ENCODE measurements around the gene IGFN1. TPM values are rescaled to one million over a fixed set of nuclear protein-coding genes. Genes with fewer than 3 reads are reported as not detected.

The IGFN1 gene
- polyA plus RNA-seq, 3 donors from 2014 or later = not detected

DNA sequence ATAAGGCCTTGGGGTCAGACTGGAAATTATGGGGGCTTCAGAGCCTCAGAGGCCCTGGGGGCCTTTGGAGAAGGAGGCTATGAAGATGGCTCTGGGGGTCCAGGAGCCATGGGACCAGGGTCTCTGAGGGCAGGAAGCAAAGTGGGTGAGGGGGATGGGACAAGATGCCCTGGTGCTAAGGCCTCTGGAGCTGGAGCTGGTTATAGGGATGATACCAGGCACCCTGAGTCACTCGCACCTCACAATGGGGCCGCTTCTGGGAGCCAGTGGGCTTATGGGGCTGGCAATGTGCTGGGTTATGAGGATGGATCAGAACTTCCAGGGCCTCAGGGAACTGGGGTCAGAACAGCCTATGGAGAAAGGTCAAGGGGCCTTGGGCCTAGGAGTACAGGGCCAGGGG is 17.6 kb downstream of the IGFN1 start:
- DNase-seq = no peak
- H3K36me3 Mint-ChIP-seq = no peaks in the 10 kb centered on the region
- no peaks in the 10 kb centered on the region for H3K9me3 Mint-ChIP-seq
- H3K27me3 Mint-ChIP-seq (ENCODE audit: low read depth in 3 of 3) = peaks cover 2 to 12% (median 5%) of the 10 kb centered on the region in 3 donors
- no peak overlapping the region for H3K27ac Mint-ChIP-seq
- H3K4me3 Mint-ChIP-seq = no peak overlapping the region
- H3K4me1 Mint-ChIP-seq = no peaks in the 10 kb centered on the region

DNA sequence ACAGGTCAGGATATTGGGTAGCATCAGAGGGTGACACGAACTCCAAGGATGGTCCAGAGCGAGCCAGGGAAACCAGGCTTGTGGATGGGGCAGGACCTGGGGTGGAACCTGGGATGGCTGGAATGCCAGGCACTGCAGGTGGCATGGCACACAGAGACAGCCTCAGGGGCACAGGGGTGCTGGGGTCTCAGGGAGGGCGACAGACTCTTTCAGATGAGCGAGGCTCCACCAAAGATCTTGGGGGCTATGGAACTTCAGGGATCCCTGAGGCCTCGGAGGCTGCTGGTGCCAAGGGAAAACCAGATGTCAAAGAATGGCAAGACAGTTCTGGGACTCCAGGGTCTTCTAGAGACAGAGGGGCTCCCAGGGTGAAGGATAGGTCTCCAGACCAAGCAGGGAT is 21.4 kb downstream of the IGFN1 start:
- no peaks in the 10 kb centered on the region for H3K9me3 Mint-ChIP-seq
- H3K27ac Mint-ChIP-seq = no peak overlapping the region
- H3K27me3 Mint-ChIP-seq (ENCODE audit: low read depth in 3 of 3) = peaks cover 4 to 9% (median 8%) of the 10 kb centered on the region in 3 donors
- no peak for DNase-seq
- no peaks in the 10 kb centered on the region for H3K36me3 Mint-ChIP-seq
- no peak overlapping the region for H3K4me3 Mint-ChIP-seq
- no peaks in the 10 kb centered on the region for H3K4me1 Mint-ChIP-seq

DNA sequence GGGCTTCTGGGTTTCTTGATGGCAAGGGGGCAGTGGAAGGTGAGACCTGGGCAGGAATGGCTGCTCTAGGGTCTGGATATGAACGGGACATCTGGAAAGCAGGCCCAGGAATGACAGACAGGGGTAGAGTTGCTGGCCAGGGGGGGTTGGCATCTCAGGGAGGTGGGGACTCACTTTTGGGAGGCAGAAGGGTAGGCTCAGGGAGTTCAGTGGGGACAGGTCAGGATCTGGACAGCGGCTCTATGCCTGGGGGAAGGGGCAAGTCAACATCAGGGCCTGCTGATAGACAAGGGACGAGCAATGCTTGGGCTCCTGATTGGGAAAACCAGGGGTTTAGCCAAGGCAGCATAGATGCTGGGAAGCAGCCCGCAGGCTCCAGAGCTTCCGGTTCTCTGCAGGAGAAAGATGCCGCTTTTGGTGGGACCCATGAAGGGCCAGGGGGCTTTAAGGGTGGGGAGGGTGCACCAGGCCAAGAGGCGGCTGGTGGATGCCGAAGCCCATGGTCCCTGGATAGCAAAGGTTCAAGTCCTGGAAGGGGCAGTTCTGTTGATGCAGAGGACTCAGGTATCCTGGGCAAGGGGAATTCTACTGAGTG is 21.9 kb downstream of the IGFN1 start:
- Mint-ChIP-seq H3K27ac (no peak overlapping the region), H3K27me3 (ENCODE audit: low read depth in 3 of 3) (peaks cover 4 to 9% (median 8%) of the 10 kb centered on the region in 3 donors), H3K9me3 (no peaks in the 10 kb centered on the region), H3K36me3 (no peaks in the 10 kb centered on the region), H3K4me1 (no peaks in the 10 kb centered on the region), H3K4me3 (no peak overlapping the region)
- DNase-seq = no peak

DNA sequence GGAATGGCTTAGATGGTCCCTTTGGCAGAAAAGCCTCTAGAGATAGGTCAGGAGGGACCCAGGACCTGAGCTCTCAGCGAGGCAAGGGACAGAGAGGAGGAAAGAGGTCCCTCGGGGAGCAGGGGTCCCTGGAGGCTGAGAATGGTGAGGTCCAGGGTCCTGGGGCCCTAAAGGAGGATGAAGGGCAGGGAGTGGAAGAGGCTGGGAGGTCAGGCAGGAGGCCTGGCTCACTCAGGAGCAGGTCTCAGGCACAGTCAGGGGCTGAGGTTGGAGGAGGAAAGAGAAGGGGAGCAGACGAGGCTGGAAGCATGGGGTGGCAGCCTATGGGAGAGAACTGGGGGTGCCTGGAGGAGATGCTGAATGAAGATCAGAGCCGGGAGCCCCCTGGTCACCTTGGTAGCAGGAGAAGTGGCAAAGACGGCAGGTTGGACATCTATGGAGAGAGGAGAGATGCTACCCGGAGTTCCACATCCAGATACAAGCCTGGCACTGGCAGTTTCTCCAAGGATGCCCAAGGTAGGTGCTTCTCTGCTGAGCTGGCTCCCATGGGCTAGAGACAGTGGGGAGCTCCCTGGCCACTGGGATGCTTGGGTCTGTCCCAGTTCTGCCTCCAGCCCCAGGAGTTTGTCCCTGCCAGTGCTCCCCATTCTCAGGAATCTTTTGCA is 22.6 kb downstream of the IGFN1 start:
- no peaks in the 10 kb centered on the region for H3K9me3 Mint-ChIP-seq
- H3K27me3 Mint-ChIP-seq (ENCODE audit: low read depth in 3 of 3) = peaks cover 4 to 11% (median 4%) of the 10 kb centered on the region in 3 donors
- no peaks in the 10 kb centered on the region for H3K36me3 Mint-ChIP-seq
- H3K27ac Mint-ChIP-seq = no peak overlapping the region
- DNase-seq = no peak
- H3K4me1 Mint-ChIP-seq = no peaks in the 10 kb centered on the region
- H3K4me3 Mint-ChIP-seq = no peak overlapping the region

DNA sequence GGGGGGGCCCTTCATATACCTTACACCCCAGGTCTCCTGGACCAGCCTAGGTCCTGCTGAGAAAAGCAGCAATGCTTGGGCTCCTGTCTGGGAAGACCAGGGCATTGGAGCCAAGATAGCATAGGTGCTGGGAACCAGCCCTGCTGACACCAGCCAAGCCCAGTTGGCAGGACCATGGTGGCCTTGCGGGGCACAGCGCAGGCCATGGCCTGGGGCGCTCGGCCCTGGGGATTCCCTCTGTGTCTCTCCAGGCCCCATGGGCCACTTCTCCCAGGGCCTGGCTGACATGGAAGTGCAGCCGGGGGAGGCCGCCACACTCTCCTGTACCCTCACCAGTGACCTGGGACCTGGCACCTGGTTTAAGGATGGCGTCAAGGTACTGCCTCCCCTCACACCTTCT is 23.3 kb downstream of the IGFN1 start:
- no peaks in the 10 kb centered on the region for H3K36me3 Mint-ChIP-seq
- no peak overlapping the region for H3K27ac Mint-ChIP-seq
- H3K27me3 Mint-ChIP-seq (ENCODE audit: low read depth in 3 of 3) = peaks cover 4 to 11% (median 4%) of the 10 kb centered on the region in 3 donors
- no peak overlapping the region for H3K4me3 Mint-ChIP-seq
- DNase-seq = no peak
- H3K9me3 Mint-ChIP-seq = no peaks in the 10 kb centered on the region
- no peaks in the 10 kb centered on the region for H3K4me1 Mint-ChIP-seq

DNA sequence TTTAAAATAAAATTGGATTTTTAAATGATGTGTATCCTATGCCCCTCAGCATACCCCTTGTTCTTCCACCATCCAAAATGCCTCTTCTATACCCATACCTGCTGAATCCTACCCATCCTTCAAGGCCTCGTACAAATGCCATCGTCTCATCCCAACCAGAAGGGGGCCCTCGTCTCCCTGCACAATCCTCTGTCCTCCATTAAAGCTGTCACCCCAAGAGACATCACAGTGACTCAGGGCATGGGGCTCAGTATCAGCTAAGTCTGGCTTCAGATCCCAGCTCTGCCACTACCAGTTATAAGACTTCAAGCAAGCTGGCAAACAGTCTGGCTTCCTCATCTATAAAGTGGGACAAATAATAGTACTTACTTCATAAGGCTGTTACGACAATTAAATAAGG is 23.8 kb downstream of the IGFN1 start:
- peaks cover 4 to 11% (median 4%) of the 10 kb centered on the region in 3 donors for H3K27me3 Mint-ChIP-seq (ENCODE audit: low read depth in 3 of 3)
- no peak for DNase-seq
- H3K27ac Mint-ChIP-seq = no peak overlapping the region
- H3K9me3 Mint-ChIP-seq = no peaks in the 10 kb centered on the region
- no peak overlapping the region for H3K4me3 Mint-ChIP-seq
- H3K36me3 Mint-ChIP-seq = no peaks in the 10 kb centered on the region
- H3K4me1 Mint-ChIP-seq = no peaks in the 10 kb centered on the region

DNA sequence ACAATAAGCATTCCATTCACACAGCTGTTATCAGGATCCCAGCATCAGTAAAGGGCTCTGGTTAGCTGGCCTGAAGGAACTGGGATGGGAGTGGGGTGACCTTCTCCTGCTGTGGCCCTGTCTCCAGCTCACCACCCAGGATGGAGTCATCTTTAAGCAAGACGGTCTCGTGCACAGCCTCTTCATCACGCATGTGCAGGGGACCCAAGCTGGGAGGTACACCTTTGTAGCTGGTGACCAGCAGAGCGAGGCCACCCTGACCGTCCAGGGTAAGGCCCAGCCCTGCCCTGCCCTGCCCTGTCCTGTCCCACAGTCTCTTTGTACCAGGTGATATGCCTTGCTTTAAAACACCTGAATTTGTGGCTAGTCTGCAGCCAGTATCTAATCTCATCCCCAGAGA is 24.3 kb downstream of the IGFN1 start:
- Mint-ChIP-seq H3K9me3 (no peaks in the 10 kb centered on the region), H3K4me1 (no peaks in the 10 kb centered on the region), H3K27me3 (ENCODE audit: low read depth in 3 of 3) (peaks cover 4 to 11% (median 4%) of the 10 kb centered on the region in 3 donors), H3K27ac (no peak overlapping the region), H3K36me3 (no peaks in the 10 kb centered on the region), H3K4me3 (no peak overlapping the region)
- no peak for DNase-seq

DNA sequence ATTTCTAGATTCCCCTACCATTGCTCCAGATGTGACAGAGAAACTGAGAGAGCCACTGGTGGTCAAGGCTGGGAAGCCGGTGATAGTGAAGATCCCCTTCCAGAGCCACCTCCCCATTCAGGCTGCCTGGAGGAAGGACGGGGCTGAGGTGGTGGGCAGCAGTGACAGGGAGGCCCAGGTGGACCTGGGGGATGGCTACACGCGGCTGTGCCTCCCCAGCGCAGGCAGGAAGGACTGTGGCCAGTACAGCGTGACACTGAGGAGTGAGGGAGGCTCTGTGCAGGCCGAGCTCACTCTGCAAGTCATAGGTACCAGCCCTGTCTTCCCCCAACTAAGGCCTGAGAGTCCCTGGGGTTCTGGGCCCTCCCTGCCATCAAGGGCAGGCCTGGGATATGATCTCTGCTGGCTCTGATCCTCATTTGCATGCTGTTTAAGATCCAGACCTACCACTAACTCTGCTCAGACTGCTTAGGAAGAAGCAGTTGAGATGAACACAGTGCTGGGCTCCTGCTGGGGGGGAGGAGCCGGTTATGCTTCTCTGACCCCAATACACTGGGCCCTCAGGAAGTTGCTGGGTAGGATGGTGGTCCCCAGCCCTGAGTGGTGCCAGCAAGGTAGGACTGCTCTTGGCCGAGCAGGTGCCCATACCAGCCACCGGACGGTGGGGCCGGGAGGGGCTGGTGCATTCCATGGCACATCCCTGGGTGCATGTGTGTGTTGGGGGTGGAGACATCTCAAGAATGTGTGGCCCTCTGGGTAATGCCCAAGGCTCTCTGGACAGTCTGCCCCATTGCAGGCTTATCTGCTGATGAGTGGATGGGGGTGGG is 25.1 kb downstream of the IGFN1 start:
- no peaks in the 10 kb centered on the region for H3K36me3 Mint-ChIP-seq
- peaks cover 4 to 11% (median 4%) of the 10 kb centered on the region in 3 donors for H3K27me3 Mint-ChIP-seq (ENCODE audit: low read depth in 3 of 3)
- DNase-seq = no peak
- H3K27ac Mint-ChIP-seq = no peak overlapping the region
- no peaks in the 10 kb centered on the region for H3K9me3 Mint-ChIP-seq
- no peak overlapping the region for H3K4me3 Mint-ChIP-seq
- no peaks in the 10 kb centered on the region for H3K4me1 Mint-ChIP-seq

DNA sequence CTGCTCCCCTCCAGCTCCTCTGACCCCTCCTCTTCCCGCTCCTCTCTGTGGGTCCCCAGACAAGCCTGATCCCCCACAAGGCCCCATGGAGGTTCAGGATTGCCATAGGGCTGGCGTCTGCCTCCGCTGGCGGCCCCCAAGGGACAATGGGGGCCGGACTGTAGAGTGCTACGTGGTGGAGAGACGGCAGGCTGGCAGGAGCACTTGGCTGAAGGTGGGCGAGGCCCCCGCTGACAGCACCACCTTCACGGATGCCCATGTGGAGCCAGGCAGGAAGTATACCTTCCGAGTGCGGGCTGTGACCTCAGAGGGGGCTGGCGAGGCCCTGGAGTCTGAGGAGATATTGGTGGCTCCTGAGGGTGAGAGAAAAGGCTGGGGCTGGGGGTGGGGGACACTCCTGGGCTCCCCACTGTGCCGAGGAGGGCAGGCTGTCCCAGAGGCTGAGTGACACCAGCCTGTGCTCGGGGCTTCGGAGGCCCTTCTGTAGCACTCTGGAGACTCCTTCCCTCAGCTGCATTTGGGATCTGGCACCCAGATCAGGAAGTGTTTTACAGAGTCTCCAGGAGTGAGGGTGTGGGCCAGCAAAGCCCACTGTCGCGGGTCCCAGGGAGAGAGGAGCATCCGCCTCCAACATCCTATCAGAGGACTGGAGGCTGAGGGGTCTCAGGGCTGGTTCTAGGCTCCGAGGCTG is 25.9 kb downstream of the IGFN1 start:
- Mint-ChIP-seq H3K27me3 (ENCODE audit: low read depth in 3 of 3) (peaks cover 2 to 11% (median 2%) of the 10 kb centered on the region in 3 donors), H3K27ac (no peak overlapping the region), H3K4me3 (no peak overlapping the region), H3K36me3 (no peaks in the 10 kb centered on the region), H3K9me3 (no peaks in the 10 kb centered on the region), H3K4me1 (no peaks in the 10 kb centered on the region)
- DNase-seq = no peak

DNA sequence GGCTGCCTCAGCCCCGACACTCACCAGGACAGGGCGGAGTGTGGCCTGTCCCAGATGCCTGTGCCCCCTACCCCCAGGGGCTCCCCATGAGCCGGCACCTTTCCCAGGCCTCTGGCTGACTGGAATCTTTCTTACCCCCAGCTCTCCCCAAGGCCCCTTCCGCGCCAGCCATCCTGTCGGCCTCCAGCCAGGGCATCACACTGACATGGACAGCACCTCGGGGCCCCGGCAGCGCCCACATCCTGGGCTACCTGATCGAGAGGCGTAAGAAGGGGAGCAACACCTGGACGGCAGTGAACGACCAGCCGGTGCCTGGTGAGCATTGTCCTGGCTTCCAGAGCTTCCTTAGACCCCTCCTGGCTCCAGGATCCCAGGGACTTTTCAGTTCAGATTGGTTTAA is 26.5 kb downstream of the IGFN1 start:
- DNase-seq = no peak
- Mint-ChIP-seq H3K4me3 (no peak overlapping the region), H3K36me3 (no peaks in the 10 kb centered on the region), H3K27me3 (ENCODE audit: low read depth in 3 of 3) (peaks cover 2 to 7% (median 2%) of the 10 kb centered on the region in 3 donors), H3K4me1 (no peaks in the 10 kb centered on the region), H3K9me3 (no peaks in the 10 kb centered on the region), H3K27ac (no peak overlapping the region)

DNA sequence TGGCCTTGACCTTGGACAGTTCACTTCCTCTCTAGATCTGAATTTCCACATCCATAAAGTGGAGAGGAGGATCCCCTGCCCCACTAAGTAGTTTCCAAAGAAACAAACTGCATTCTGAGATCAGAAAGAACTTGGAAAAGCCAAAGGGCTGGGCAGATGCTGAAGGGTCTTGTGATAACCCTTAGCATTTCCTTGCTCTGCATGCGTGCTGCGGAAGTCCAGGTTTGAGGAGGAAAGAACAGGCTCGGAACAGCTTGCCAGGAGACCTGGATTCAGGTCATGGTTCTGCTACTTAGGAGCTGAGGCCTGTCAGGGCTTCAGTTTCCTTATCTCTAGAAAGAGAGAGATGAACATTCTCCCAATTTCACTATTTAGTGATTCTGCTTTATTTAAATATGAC is 27.2 kb downstream of the IGFN1 start:
- Mint-ChIP-seq H3K4me1 (no peaks in the 10 kb centered on the region), H3K4me3 (no peak overlapping the region), H3K9me3 (no peaks in the 10 kb centered on the region), H3K36me3 (no peaks in the 10 kb centered on the region), H3K27ac (no peak overlapping the region), H3K27me3 (ENCODE audit: low read depth in 3 of 3) (peaks cover 2 to 6% (median 2%) of the 10 kb centered on the region in 3 donors)
- no peak for DNase-seq

DNA sequence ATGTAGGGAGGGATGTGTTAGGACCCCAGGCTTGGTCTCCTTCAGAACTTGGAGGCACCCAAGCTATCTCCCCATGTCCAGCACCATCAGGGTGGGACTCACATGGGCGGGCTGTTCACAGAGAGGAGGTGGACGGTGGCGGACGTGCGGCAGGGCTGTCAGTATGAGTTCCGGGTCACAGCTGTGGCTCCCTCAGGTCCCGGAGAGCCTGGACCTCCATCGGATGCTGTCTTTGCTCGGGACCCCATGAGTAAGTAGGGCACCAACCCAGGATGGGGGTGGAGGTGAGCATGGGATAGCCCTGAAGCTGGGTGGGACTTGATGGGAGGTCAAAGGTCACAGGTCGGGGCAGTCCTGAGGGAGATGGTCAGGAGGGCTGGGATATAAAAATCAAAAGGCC is 27.8 kb downstream of the IGFN1 start:
- H3K27ac Mint-ChIP-seq = no peak overlapping the region
- DNase-seq = no peak
- no peak overlapping the region for H3K4me3 Mint-ChIP-seq
- H3K9me3 Mint-ChIP-seq = no peaks in the 10 kb centered on the region
- no peaks in the 10 kb centered on the region for H3K36me3 Mint-ChIP-seq
- H3K4me1 Mint-ChIP-seq = no peaks in the 10 kb centered on the region
- H3K27me3 Mint-ChIP-seq (ENCODE audit: low read depth in 3 of 3) = peaks cover 0 to 6% (median 2%) of the 10 kb centered on the region in 3 donors

DNA sequence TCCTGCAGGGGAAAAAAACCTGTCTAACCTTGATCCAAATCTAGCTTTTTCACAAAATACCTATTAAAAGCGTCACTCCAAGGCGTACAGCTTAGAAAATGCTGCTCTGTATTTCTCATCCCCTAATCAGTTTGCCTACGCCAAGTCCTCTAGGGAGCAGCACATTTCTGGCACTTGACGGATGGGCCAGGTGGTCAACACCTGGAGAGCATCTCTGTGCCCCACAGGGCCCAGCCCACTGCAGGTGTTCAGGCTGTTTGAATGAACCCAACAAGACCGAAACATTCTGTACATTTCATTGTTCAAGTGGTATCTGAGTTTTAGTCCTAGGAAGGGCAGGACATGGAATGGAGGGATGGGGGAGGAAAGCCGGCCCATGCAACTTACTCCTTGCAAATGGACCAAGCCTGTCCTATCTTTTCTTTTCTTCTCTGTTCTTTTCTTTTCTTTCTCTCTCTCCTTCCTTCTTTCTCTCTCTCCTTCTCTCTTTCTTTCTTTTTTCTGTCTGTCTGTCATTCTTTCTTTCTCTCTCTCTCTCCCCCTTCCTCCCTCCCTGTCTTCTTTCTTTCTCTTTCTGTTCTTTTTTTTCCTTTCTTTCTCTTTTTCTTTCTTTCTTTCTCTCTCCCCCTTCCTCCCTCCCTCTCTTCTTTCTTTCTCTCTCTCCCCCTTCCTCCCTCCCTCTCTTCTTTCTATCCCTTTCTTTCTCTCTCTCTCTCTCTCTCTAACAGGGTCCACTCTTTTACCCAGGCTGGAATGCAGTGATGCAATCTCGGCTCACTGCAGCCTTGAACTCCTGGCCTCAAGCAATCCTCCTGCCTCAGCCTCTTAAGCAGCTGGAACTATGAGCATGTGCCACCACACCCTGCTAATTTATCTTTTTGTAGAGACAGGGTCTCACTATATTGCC is 29.1 kb downstream of the IGFN1 start:
- Mint-ChIP-seq H3K4me3 (no peak overlapping the region), H3K27me3 (ENCODE audit: low read depth in 3 of 3) (peaks cover 0 to 4% (median 1%) of the 10 kb centered on the region in 3 donors), H3K36me3 (no peaks in the 10 kb centered on the region), H3K27ac (no peak overlapping the region), H3K4me1 (no peaks in the 10 kb centered on the region), H3K9me3 (no peaks in the 10 kb centered on the region)
- DNase-seq = no peak

Data from immature natural killer cell (primary cell).